ENCODE results near the gene PIWIL1. TPM values are rescaled to one million over a fixed set of nuclear protein-coding genes. Genes with fewer than 3 reads are reported as not detected.

Gene PIWIL1
- polyA plus RNA-seq, 4 donors = 0.20 to 1.8 (median 0.67) TPM

Other genes starting within 250 kb of the PIWIL1 start
- 1 to 10 TPM; 1.4 to 3.5 (median 2.9) TPM for gene FZD10, start 175.4 kb upstream of the PIWIL1 start, polyA plus RNA-seq (ENCODE audit: insufficient read length in 4 of 4)